H9 (cell line): ENCODE data around the gene PRKAR1A. TPM values are rescaled to one million over a fixed set of nuclear protein-coding genes. Genes with fewer than 3 reads are reported as not detected.

Source experiments
- DNase-seq: peaks from one replicate; pipeline ENCODE4 v3.0.0-alpha.2; 2017
- H2AFZ ChIP-seq: one replicate; pipeline ENCODE4 v1.6.1; 2013; ENCODE audit warnings: mild to moderate bottlenecking, low read length, control low read depth, moderate library complexity
- H2AK5ac ChIP-seq: 2 replicates; pipeline ENCODE4 v1.6.1; 2013; ENCODE audit warnings: low read length, control low read depth, mixed read lengths; ENCODE audit not compliant: insufficient read length
- H2BK120ac ChIP-seq: one replicate; pipeline ENCODE4 v1.6.1; 2013; ENCODE audit warnings: low read depth, mild to moderate bottlenecking, low read length, control low read depth, inconsistent platforms; ENCODE audit not compliant: poor library complexity, severe bottlenecking
- H2BK12ac ChIP-seq: 2 replicates; pipeline ENCODE4 v1.6.1; 2013; ENCODE audit warnings: low read length, control low read depth, mixed read lengths, low read depth; ENCODE audit not compliant: insufficient read length
- H2BK15ac ChIP-seq: 2 replicates; pipeline ENCODE4 v1.6.1; 2013; ENCODE audit warnings: low read depth, low read length, control low read depth
- H2BK20ac ChIP-seq: one replicate; pipeline ENCODE4 v1.6.1; 2013; ENCODE audit warnings: low read depth, mild to moderate bottlenecking, low read length, control low read depth, inconsistent platforms; ENCODE audit not compliant: poor library complexity, severe bottlenecking
- H2BK5ac ChIP-seq: 2 replicates; pipeline ENCODE4 v1.6.1; 2013; ENCODE audit warnings: low read length, control low read depth, mixed read lengths; ENCODE audit not compliant: insufficient read length
- H3K14ac ChIP-seq: 2 replicates; pipeline ENCODE4 v1.6.1; 2013; ENCODE audit warnings: low read length, control low read depth; ENCODE audit not compliant: insufficient read depth
- H3K18ac ChIP-seq: 2 replicates; pipeline ENCODE4 v1.6.1; 2013; ENCODE audit warnings: low read depth, mild to moderate bottlenecking, mixed read lengths, low read length, control low read depth; ENCODE audit not compliant: insufficient read length
- H3K23ac ChIP-seq: 2 replicates; pipeline ENCODE4 v1.6.1; 2013; ENCODE audit warnings: low read length, control low read depth, mixed read lengths, low read depth; ENCODE audit not compliant: insufficient read length
- H3K23me2 ChIP-seq: 2 replicates; pipeline ENCODE4 v1.6.1; 2013; ENCODE audit warnings: low read depth, mild to moderate bottlenecking, mixed read lengths, low read length, control low read depth; ENCODE audit not compliant: insufficient read length, poor library complexity, severe bottlenecking
- H3K27ac ChIP-seq: 2 replicates; pipeline ENCODE4 v1.5.1; 2013; ENCODE audit warnings: low read length, control low read depth, mixed read lengths, low read depth; ENCODE audit not compliant: insufficient read length
- H3K27me3 ChIP-seq: 2 replicates; pipeline ENCODE4 v1.6.1; 2013; ENCODE audit warnings: low read length, control low read depth, inconsistent platforms; ENCODE audit not compliant: insufficient read depth
- H3K4ac ChIP-seq: 2 replicates; pipeline ENCODE4 v1.6.1; 2013; ENCODE audit warnings: low read depth, mild to moderate bottlenecking, control low read depth, inconsistent platforms, low read length, moderate library complexity
- H3K4me1 ChIP-seq: 2 replicates; pipeline ENCODE4 v1.6.1; 2013; ENCODE audit warnings: low read length, control low read depth, inconsistent platforms; ENCODE audit not compliant: insufficient read depth
- H3K4me2 ChIP-seq: 2 replicates; pipeline ENCODE4 v1.6.1; 2013; ENCODE audit warnings: low read length, control low read depth, mixed read lengths; ENCODE audit not compliant: insufficient read length, insufficient read depth
- H3K56ac ChIP-seq: 2 replicates; pipeline ENCODE4 v1.6.1; 2013; ENCODE audit warnings: low read depth, mild to moderate bottlenecking, mixed read lengths, low read length, control low read depth; ENCODE audit not compliant: insufficient read length
- H3K79me1 ChIP-seq: 2 replicates; pipeline ENCODE4 v1.6.1; 2013; ENCODE audit warnings: low read depth, mild to moderate bottlenecking, moderate library complexity, low read length, control low read depth, inconsistent platforms; ENCODE audit not compliant: insufficient read depth, poor library complexity, severe bottlenecking
- H3K79me2 ChIP-seq: 2 replicates; pipeline ENCODE4 v1.6.1; 2013; ENCODE audit warnings: low read length, control low read depth, inconsistent platforms; ENCODE audit not compliant: insufficient read depth
- H3K9ac ChIP-seq: 2 replicates; pipeline ENCODE4 v1.6.1; 2013; ENCODE audit warnings: low read length, control low read depth, mixed read lengths; ENCODE audit not compliant: insufficient read length; ENCODE audit errors: extremely low read depth
- H3K9me3 ChIP-seq: one replicate; pipeline ENCODE4 v1.6.1; 2013; ENCODE audit warnings: low read depth, low read length, inconsistent platforms; ENCODE audit not compliant: control insufficient read depth
- H3T11ph ChIP-seq: one replicate; pipeline ENCODE4 v1.6.1; 2013; ENCODE audit warnings: mild to moderate bottlenecking, low read length, control low read depth, inconsistent platforms
- H4K20me1 ChIP-seq: one replicate; pipeline ENCODE4 v1.6.1; 2013; ENCODE audit not compliant: control insufficient read depth, insufficient read length, insufficient read depth
- H4K5ac ChIP-seq: 2 replicates; pipeline ENCODE4 v1.6.1; 2013; ENCODE audit warnings: low read depth, mild to moderate bottlenecking, mixed read lengths, low read length, control low read depth; ENCODE audit not compliant: insufficient read length
- H4K8ac ChIP-seq: replicated peaks from 2 replicates; pipeline ENCODE4 v1.6.1; 2013; ENCODE audit warnings: low read length, control low read depth, mixed read lengths, low read depth; ENCODE audit not compliant: insufficient read length
- H4K91ac ChIP-seq: 2 replicates; pipeline ENCODE4 v1.6.1; 2013; ENCODE audit warnings: low read depth, mild to moderate bottlenecking, moderate library complexity, mixed read lengths, low read length, control low read depth; ENCODE audit not compliant: insufficient read length
- H3K27ac Mint-ChIP-seq, 3 experiments: 2 replicates in 2 of 3; 3 replicates in 1 of 3; pipeline ENCODE4 v1.8.0; 2020 to 2021; ENCODE audit warnings: mixed read lengths in 3 of 3, mild to moderate bottlenecking in 1 of 3, moderate library complexity in 1 of 3
- H3K27me3 Mint-ChIP-seq: 2 replicates; pipeline ENCODE4 v1.8.0; 2021; ENCODE audit warnings: low read depth, mild to moderate bottlenecking, moderate library complexity, mixed read lengths
- H3K36me3 Mint-ChIP-seq, 3 experiments: 2 replicates in 2 of 3; 3 replicates in 1 of 3; pipeline ENCODE4 v1.8.0; 2020 to 2021; ENCODE audit warnings: low read depth in 3 of 3, mixed read lengths in 3 of 3; ENCODE audit not compliant: insufficient read depth in 1 of 3
- H3K4me1 Mint-ChIP-seq, 2 experiments: 2 replicates each; pipeline ENCODE4 v1.8.0; 2020; ENCODE audit warnings: mixed read lengths in 2 of 2
- H3K4me3 Mint-ChIP-seq, 2 experiments: 2 replicates in 1 of 2; 3 replicates in 1 of 2; pipeline ENCODE4 v1.8.0; 2020 to 2021; ENCODE audit warnings: mild to moderate bottlenecking in 2 of 2, mixed read lengths in 2 of 2, moderate library complexity in 1 of 2
- H3K9me3 Mint-ChIP-seq, 2 experiments: 2 replicates in 1 of 2; 3 replicates in 1 of 2; pipeline ENCODE4 v1.8.0; 2020; ENCODE audit warnings: mild to moderate bottlenecking in 2 of 2, mixed read lengths in 2 of 2, moderate library complexity in 1 of 2
- CTCF ChIP-seq: fragments of 200-600 bp; sonication (generic); conservative IDR thresholded peaks from 3 replicates; pipeline ENCODE4 v1.8.0; 2021; ENCODE audit warnings: antibody characterized with exemption, mild to moderate bottlenecking
- WGBS: extraction: QIAGEN DNeasy Blood & Tissue Kit; methylation state at CpG from one replicate; pipeline ENCODE4 v1.1.7; 2013; ENCODE audit warnings: missing lambda C conversion rate, low lambda C conversion rate, mixed read lengths; ENCODE audit not compliant: insufficient read length; ENCODE audit errors: extremely low coverage; 5-methylcytosine and 5-hydroxymethylcytosine counted together
- total RNA-seq: library from RNA; stranded (reverse); gene quantifications from 2 replicates; pipeline ENCODE4 v1.2.1, GENCODE V29; 2021

The PRKAR1A gene
- total RNA-seq, 1 experiment from 2014 or later, result 171 TPM

DNA sequence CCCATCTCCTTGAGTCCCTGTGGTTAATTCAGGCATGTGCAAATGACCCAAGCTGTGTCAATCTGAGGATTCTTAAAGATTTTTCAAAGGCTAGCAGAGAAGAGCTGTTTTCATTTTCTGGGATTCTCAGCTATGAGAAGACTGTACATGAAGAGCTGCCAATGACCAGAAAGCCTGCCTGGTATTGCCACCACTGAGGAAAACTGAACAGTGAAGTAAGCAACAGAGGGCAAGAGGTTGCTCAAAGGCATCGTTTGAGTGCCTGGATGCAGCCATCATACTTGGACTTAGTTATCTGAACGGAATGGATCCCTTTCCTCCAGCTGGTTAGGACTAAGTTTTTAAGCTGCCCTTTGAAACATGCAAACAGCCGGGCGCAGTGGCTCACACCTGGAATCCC is 50.5 kb downstream of the PRKAR1A start:
- WGBS, result no CpG with 5 or more reads among the region's 4 CpGs

More for the DNA sequence above, 50.5 kb downstream of the PRKAR1A start:
- H2BK12ac ChIP-seq, result no peak overlapping the region
- no peak overlapping the region for H3K4ac ChIP-seq
- no peaks in the 10 kb centered on the region for H3K27me3 ChIP-seq
- Mint-ChIP-seq H3K4me1 (peaks cover 0 to 6% of the 10 kb centered on the region in 2 experiments; a peak in 1 of 4 replicates), H3K36me3 (peaks cover 0 to 9% (median 5%) of the 10 kb centered on the region in 3 experiments; a peak in 3 of 7 replicates), H3K4me3 (no peak overlapping the region), H3K9me3 (no peaks in the 10 kb centered on the region), H3K27me3 (no peaks in the 10 kb centered on the region), H3K27ac (no peak overlapping the region)
- no peak overlapping the region for H4K8ac ChIP-seq
- no peak for TF ChIP-seq CTCF
- no peaks in the 10 kb centered on the region for H3K23me2 ChIP-seq
- no peak overlapping the region for H3K14ac ChIP-seq
- H2AK5ac ChIP-seq, result no peak overlapping the region
- H3K27ac ChIP-seq, result no peak overlapping the region
- no peak overlapping the region for H2BK120ac ChIP-seq
- no peaks in the 10 kb centered on the region for H3K79me1 ChIP-seq
- H3K4me1 ChIP-seq, result no peaks in the 10 kb centered on the region
- H3K9ac ChIP-seq, result no peak overlapping the region
- no peak overlapping the region for H3T11ph ChIP-seq
- H3K23ac ChIP-seq, result no peak overlapping the region
- H2AFZ ChIP-seq, result no peak overlapping the region
- no peak overlapping the region for H2BK20ac ChIP-seq
- DNase-seq, result no peak
- no peak overlapping the region for H4K5ac ChIP-seq
- H2BK15ac ChIP-seq, result no peak overlapping the region
- H3K79me2 ChIP-seq, result no peaks in the 10 kb centered on the region
- no peak overlapping the region for H4K91ac ChIP-seq
- no peaks in the 10 kb centered on the region for H3K9me3 ChIP-seq
- H4K20me1 ChIP-seq, result no peaks in the 10 kb centered on the region
- no peak overlapping the region for H2BK5ac ChIP-seq
- H3K56ac ChIP-seq, result no peak overlapping the region
- H3K4me2 ChIP-seq, result no peak overlapping the region
- no peak overlapping the region for H3K18ac ChIP-seq
